GM12872 (cell line): Measurements from ENCODE around the gene POU1F1.

ENCODE experiments used
- CTCF ChIP-seq: IDR thresholded peaks from 3 replicates; pipeline ENCODE4 v1.5.1; 2011; ENCODE audit warnings: low read depth, mild to moderate bottlenecking, low read length, moderate library complexity; ENCODE audit not compliant: insufficient read depth

POU1F1 gene

GRCh38 chr3:87276484-87276883 is at the start of gene POU1F1:
POU1F1 (minus strand) TSS chr3:87276584; CDS start chr3:87276462, 122 bp downstream.
- no peak for TF ChIP-seq CTCF

DNA sequence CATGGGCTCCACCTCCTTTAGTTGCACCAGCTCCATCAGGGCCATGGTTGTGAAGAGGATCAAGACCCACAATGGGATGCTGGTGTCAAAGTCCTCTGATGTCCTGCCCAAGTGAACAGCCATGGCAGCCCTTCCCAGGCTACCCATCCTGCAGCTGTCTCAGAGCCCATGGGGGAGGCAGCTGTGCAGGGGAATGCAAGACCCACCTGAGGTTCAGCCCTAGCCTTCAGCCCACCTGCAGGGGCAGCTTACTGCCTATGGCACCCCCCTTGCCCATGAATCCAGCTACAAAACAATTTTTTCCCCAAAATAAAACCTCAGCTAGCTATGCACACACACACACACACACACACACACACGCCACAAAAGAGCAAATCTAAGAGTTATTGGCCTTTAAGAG is 48.2 kb upstream of the POU1F1 start:
- TF ChIP-seq CTCF: no peak

DNA sequence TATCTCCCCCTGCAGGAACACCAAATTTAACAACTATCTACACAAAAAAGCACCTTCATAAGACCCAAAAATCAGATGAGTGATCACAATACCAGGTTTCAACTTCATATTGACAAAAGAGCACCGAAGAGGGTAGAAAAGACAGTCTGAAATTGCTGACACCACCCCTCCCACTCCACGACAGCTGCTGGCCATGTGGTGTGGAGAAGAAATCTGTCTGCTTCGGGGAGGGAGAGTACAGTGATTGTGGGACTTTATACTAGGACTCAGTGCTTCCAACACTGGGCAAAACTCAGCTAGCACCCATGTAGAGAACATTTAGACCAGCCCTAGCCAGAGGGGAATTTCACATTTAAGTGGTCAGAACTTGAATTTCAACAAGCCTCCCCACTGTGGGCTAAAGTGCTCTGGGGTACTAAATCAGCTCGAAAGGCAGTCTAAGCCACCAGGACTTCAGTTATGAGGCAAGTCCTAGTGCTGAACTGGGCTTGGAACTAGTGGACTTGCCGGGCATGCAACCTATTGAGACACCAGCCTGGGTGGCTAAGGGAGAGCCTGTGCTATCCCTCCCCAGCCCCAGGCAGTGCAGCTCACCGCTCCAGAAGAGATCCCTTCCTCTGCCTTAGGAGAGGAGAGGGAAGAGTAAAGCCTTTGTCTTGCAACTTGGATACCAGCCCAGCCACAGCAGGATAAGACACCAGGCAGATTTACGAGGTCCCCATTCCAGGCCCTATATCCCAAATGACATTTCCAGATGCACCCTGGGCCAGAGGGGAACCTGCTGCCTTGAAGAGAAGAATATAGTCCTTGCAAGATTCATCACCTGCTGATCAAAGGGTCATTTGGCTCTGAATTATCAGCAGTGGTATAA is 44.6 kb upstream of the POU1F1 start:
- TF ChIP-seq CTCF: no peak

- TF ChIP-seq CTCF: no peak
These were observed 42.2 kb upstream of the POU1F1 start for GRCh38 chr3:87318617-87319021.

GRCh38 chr3:87317779-87318178 is 41.4 kb upstream of the POU1F1 start:
- TF ChIP-seq CTCF: no peak

DNA sequence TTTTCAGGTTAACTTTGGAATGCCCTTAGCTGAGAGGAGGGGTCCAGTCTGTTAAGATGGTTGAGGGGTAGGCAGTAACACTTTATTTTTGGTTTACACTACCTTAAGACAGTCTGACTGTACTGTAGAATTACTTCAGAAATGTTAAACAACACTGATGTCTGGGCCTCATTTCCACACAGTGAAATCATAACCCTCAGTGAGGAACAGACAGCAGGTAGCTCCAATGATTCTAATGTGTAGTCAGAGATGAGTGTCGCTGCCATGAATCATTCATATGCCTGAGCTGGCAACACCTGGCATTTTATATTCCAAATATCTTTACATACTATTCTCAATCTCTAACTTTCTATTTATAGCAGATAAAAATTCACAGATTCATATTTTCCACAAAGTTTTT is 37.3 kb upstream of the POU1F1 start:
- TF ChIP-seq CTCF: no peak

DNA sequence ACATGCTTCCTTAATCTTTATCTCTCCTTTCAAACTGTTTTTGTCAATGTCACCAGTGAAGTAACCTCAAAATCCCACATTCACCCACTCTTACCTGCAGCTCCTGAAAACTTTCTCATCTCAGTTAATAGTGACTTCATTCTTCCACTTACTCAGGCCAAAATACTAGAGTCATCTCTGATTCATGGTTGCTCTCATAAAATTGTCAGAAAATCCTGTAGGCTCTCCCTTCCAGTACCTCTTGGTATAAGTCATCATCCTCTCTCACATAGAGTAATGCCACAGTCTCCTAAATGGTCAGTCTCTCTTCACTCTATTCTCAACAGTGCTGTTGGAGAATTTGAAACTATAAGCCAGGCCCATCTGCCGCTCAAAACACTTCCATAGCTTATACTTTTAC is 34.9 kb upstream of the POU1F1 start:
- TF ChIP-seq CTCF: no peak
